Erythroblast (primary cell): ENCODE measurements around the gene ZNF189.

Source experiments
- GATA1 ChIP-seq: IDR thresholded peaks from 2 replicates; pipeline ENCODE4 v1.6.1; 2011; ENCODE audit warnings: low read depth, mild to moderate bottlenecking, control low read depth, low read length, moderate library complexity
- POLR2A ChIP-seq: IDR thresholded peaks from 2 replicates; pipeline ENCODE4 v1.6.1; 2011; ENCODE audit warnings: mild to moderate bottlenecking, low read length

DNA sequence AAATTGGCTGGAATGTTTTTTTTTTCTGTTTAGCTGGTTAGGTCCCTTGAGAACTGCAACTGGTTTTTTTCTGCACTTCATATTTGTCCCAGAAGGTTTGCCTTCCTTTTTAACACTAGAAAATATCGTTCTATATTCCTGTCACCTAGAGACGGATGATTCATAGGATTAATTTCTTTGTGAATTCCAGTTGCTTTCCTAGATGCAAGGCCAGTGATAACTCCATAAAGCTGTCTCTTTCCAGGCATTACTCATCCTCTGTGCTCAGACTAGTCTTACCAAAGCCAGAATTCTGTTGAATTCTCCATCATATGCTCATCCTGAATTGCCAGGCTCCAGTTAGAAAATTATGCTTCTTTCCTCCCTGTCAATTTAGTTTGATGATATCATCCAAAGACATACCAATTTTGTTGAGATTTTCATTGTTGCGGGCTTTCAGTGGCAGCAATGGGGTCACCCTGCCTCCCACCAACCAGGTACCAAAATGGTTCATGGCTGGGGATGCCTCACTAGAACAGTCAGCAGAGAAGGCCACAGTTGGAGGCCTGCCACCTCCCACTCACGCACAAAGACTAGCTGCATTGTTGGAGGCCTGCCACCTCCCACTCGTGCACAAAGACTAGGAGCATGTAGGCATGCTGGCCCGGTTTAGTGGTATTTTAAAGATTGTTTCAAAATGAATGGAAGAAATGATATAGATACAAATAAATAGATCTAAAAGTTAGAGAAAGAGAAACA is 22.4 kb upstream of the ZNF189 start:
- TF ChIP-seq POLR2A: no peak
- no peak for TF ChIP-seq GATA1
